GM12878 (cell line): Measurements from ENCODE around the gene TPCN2. TPM values are rescaled to one million over a fixed set of nuclear protein-coding genes. Genes with fewer than 3 reads are reported as not detected.

Experiments
- ATAC-seq: fragments of 200-7000 bp; cut with Tn5 transposase; 3 replicates; pipeline ENCODE4 v1.9.1; 2020; ENCODE audit warnings: mild to moderate bottlenecking, moderate library complexity
- BruUV-seq: library from RNA; stranded (reverse); fragments of 400-500 nt; replicated peaks from 2 replicates; lab custom pipeline; 2021; lab: Mats Ljungman, UMichigan
- CTCF ChIA-PET: fragments of 300-600 bp; sonication (Branson Sonifier 250); formaldehyde crosslinking; extraction: SDS; loops from one replicate; lab custom pipeline; 2021; ENCODE audit warnings: inconsistent platforms; lab: Yijun Ruan, JAX
- POLR2A ChIA-PET: fragments of 350-600 bp; formaldehyde crosslinking; extraction: SDS; loops from one replicate; lab custom pipeline; 2021; ENCODE audit warnings: inconsistent platforms; lab: Charles Lee
- RAD21 ChIA-PET: fragments of 300-600 bp; sonication (Branson Sonifier 250); formaldehyde crosslinking; loops from one replicate; lab custom pipeline; 2023; ENCODE audit warnings: antibody characterized with exemption; ENCODE audit not compliant: unreplicated experiment; lab: Charles Lee
- SMC1A ChIA-PET: fragments of 300-600 bp; sonication (Branson Sonifier 250); formaldehyde crosslinking; loops from one replicate; lab custom pipeline; 2023; ENCODE audit not compliant: unreplicated experiment, uncharacterized antibody; lab: Charles Lee
- DNase-seq: peaks from one replicate; pipeline ENCODE4 v3.0.0-alpha.2; 2011; ENCODE audit warnings: low read depth, low spot score
- FAIRE-seq: peaks from 3 replicates; lab custom pipeline; 2011; peaks lifted over from hg19 to GRCh38; lab: Jason Lieb, UNC
- H2AFZ ChIP-seq: 2 replicates; pipeline ENCODE4 v1.6.0; 2011; ENCODE audit warnings: low read depth, low read length, control low read depth; ENCODE audit not compliant: control insufficient read depth
- H3K27ac ChIP-seq: 2 replicates; pipeline ENCODE4 v1.5.1; 2011; ENCODE audit warnings: control low read depth; ENCODE audit not compliant: control insufficient read depth, insufficient read depth
- H3K27me3 ChIP-seq, 2 experiments: replicated peaks in 1 of 2; 2 replicates each; pipeline versions ENCODE4 v1.6.0 to v1.6.1; 2011; ENCODE audit warnings: low read length in 1 of 2; ENCODE audit not compliant: control insufficient read depth in 2 of 2, insufficient read depth in 2 of 2
- H3K36me3 ChIP-seq, 2 experiments: 2 replicates each; pipeline ENCODE4 v1.5.1; 2011; ENCODE audit warnings: low read length in 1 of 2; ENCODE audit not compliant: control insufficient read depth in 2 of 2, insufficient read depth in 2 of 2
- H3K4me1 ChIP-seq: 2 replicates; pipeline ENCODE4 v1.6.1; 2011; ENCODE audit warnings: mild to moderate bottlenecking, low read length, moderate library complexity, mixed read lengths; ENCODE audit not compliant: control insufficient read depth, insufficient read depth
- H3K4me2 ChIP-seq: 2 replicates; pipeline ENCODE4 v1.6.0; 2011; ENCODE audit warnings: control low read depth; ENCODE audit not compliant: control insufficient read depth, insufficient read depth
- H3K4me3 ChIP-seq: fragments of 200-600 bp; sonication (generic); 2 replicates; pipeline ENCODE4 v1.5.1; 2016
- H3K79me2 ChIP-seq: 2 replicates; pipeline ENCODE4 v1.6.0; 2011; ENCODE audit warnings: low read length; ENCODE audit not compliant: control insufficient read depth, insufficient read depth
- H3K9ac ChIP-seq: 2 replicates; pipeline ENCODE4 v1.8.0; 2011; ENCODE audit warnings: low read length, control low read depth, mixed read lengths; ENCODE audit not compliant: control insufficient read depth, insufficient read depth
- H3K9me3 ChIP-seq: replicated peaks from 3 replicates; pipeline ENCODE4 v1.5.1; 2011; ENCODE audit warnings: mild to moderate bottlenecking, low read length; ENCODE audit not compliant: control insufficient read depth, insufficient read depth
- H4K20me1 ChIP-seq: 2 replicates; pipeline ENCODE4 v1.6.0; 2011; ENCODE audit not compliant: control insufficient read depth, insufficient read depth
- CBX5 ChIP-seq: sonication (generic); IDR thresholded peaks from 2 replicates; pipeline ENCODE4 v1.6.1; 2016; ENCODE audit warnings: low read depth, moderate library complexity, mild to moderate bottlenecking, inconsistent platforms
- KLF5 ChIP-seq: fragments of 450-650 bp; IDR thresholded peaks from 2 replicates; pipeline ENCODE4 v1.6.1; 2014; ENCODE audit warnings: mild to moderate bottlenecking; ENCODE audit not compliant: partially characterized antibody
- MEF2A ChIP-seq: IDR thresholded peaks from 2 replicates; pipeline ENCODE4 v1.6.1; 2011; ENCODE audit warnings: low read depth, mild to moderate bottlenecking, low read length, moderate library complexity; ENCODE audit not compliant: insufficient read depth
- MLLT1 ChIP-seq: fragments of 450-650 bp; IDR thresholded peaks from 2 replicates; pipeline ENCODE4 v1.6.1; 2016; ENCODE audit warnings: mild to moderate bottlenecking
- STAT3 ChIP-seq: IDR thresholded peaks from 2 replicates; pipeline ENCODE4 v1.6.1; 2011; ENCODE audit warnings: low read depth, low read length, improper control_type of control experiment
- ZNF687 ChIP-seq: fragments of 450-650 bp; IDR thresholded peaks from 2 replicates; pipeline ENCODE4 v1.6.1; 2017; ENCODE audit warnings: mild to moderate bottlenecking, moderate library complexity
- WGBS: methylation state at CpG from one replicate; pipeline ENCODE4 v1.1.6; 2016; ENCODE audit warnings: low lambda C conversion rate; ENCODE audit not compliant: insufficient replicate concordance, insufficient coverage; ENCODE audit errors: missing lambda C conversion rate; 5-methylcytosine and 5-hydroxymethylcytosine counted together
- in situ Hi-C: fragments of 300-500 bp; cut with MboI; formaldehyde crosslinking; loops from 9 replicates; pipeline ENCODE4 v1.14.3; 2018; ENCODE audit warnings: mixed read lengths
- intact Hi-C: fragments of 100-400 bp; cut with micrococcal nuclease; formaldehyde crosslinking; loops from one replicate; pipeline ENCODE4 v1.14.2; 2022; ENCODE audit not compliant: unreplicated experiment
- polyA plus RNA-seq, 11 experiments: library from polyadenylated mRNA; depleted of rRNA in 4 of 11; unstranded in 6 of 11; stranded (reverse) in 5 of 11; fragments of >200 nt; fragmentation: Nextera tagmentation in 4 of 11; fragmentation: Illumina TruSeq in 1 of 11; extraction: Ambion mirVana in 4 of 11; extraction: Trizol in 1 of 11; gene quantifications; 1 replicate in 1 of 11; 2 replicates in 10 of 11; pipeline versions ENCODE4 v1.2.1 to v1.2.3, GENCODE V29; 2011 to 2016; ENCODE audit warnings: inconsistent platforms in 2 of 11, missing spikeins in 2 of 11, low read depth in 1 of 11
- total RNA-seq, 4 experiments: library from RNA; depleted of rRNA in 3 of 4; stranded (reverse); fragments of >200 nt in 3 of 4; fragmentation: Illumina TruSeq in 1 of 4; extraction: Trizol in 1 of 4; gene quantifications; 2 replicates each; pipeline versions ENCODE4 v1.2.1 to v1.2.3, GENCODE V29; 2013 to 2021

The TPCN2 gene
- total and polyA plus RNA-seq, 10 of the 15 experiments (the other 5 are each of a cell fraction or from before 2014, with no cell fraction given): 1.7 to 18.4 (median 8.4) TPM

- DNase-seq (no peak), ATAC-seq (no peak)
- no peaks in the 10 kb centered on the region for H3K36me3 ChIP-seq
- no peaks in the 10 kb centered on the region for H3K27me3 ChIP-seq
- no peaks in the 10 kb centered on the region for H3K79me2 ChIP-seq
- H3K9ac ChIP-seq: no peak overlapping the region
- BruUV-seq: no TSS peak
- ChIA-PET CTCF (no interaction called here), SMC1A (no interaction called here), POLR2A (no interaction called here)
- no peak overlapping the region for H3K27ac ChIP-seq
- 95% methylated on average over 1 of the region's 1 CpG for WGBS
- intact Hi-C loops: no loop called here
- H2AFZ ChIP-seq: no peak overlapping the region
- TF ChIP-seq MEF2A: no peak
- TF ChIP-seq STAT3: no peak
- 0 out of 2 replicates have a peak, but pooled peaks have one; percentile 35 for TF ChIP-seq CBX5
- no peak for TF ChIP-seq ZNF687
- no peak for TF ChIP-seq MLLT1
- no peak for TF ChIP-seq KLF5
- TF ChIP-seq, all 136 proteins: peak for 1
- Histone ChIP-seq H3K9me3 (peaks cover 4% of the 10 kb centered on the region), H3K4me1 (peaks cover 21% of the 10 kb centered on the region), H3K4me3 (no peak overlapping the region), H4K20me1 (no peaks in the 10 kb centered on the region), H3K4me2 (no peak overlapping the region)
- RAD21 ChIA-PET: no interaction called here
- in situ Hi-C loops: no loop called here
- FAIRE-seq: no peak
Measured at GRCh38 chr11:69163842-69164241, 115.1 kb downstream of the TPCN2 start.
